Endothelial cell of umbilical vein (primary cell): ENCODE measurements around the gene STON2.

Experiments used
- EZH2 ChIP-seq: IDR thresholded peaks from 2 replicates; pipeline ENCODE4 v1.6.1; 2012; ENCODE audit warnings: borderline replicate concordance, low read depth, mild to moderate bottlenecking, moderate library complexity, low read length, inconsistent platforms; ENCODE audit not compliant: severe bottlenecking
- FOS ChIP-seq: IDR thresholded peaks from 2 replicates; pipeline ENCODE4 v1.6.1; 2011; ENCODE audit warnings: mild to moderate bottlenecking, low read length, moderate library complexity, borderline replicate concordance; ENCODE audit not compliant: insufficient read depth
- GATA2 ChIP-seq: IDR thresholded peaks from 2 replicates; pipeline ENCODE4 v1.7.0; 2011; ENCODE audit warnings: low read depth, mild to moderate bottlenecking, moderate library complexity, mixed read lengths, low read length; ENCODE audit not compliant: insufficient read length, insufficient read depth
- JUN ChIP-seq: IDR thresholded peaks from 2 replicates; pipeline ENCODE4 v1.6.1; 2011; ENCODE audit warnings: borderline replicate concordance, low read depth; ENCODE audit not compliant: insufficient read length, insufficient read depth
- MAX ChIP-seq: IDR thresholded peaks from 2 replicates; pipeline ENCODE4 v1.6.1; 2011; ENCODE audit not compliant: insufficient read depth, insufficient read length
- POLR2A ChIP-seq: IDR thresholded peaks from 2 replicates; pipeline ENCODE4 v1.6.1; 2012; ENCODE audit warnings: low read depth, mild to moderate bottlenecking, control low read depth, low read length
- TF ChIP-seq, protein P1 (sequence below), 2 donors: IDR thresholded peaks; 1 replicate in 1 of 2; 2 replicates in 1 of 2; pipeline ENCODE4 v1.5.1; 2011; ENCODE audit warnings: low read length in 2 of 2, mild to moderate bottlenecking in 2 of 2, moderate library complexity in 2 of 2, control low read depth in 1 of 2, inconsistent platforms in 1 of 2, low read depth in 1 of 2; ENCODE audit not compliant: insufficient read depth in 1 of 2; ENCODE audit errors: extremely low read depth in 1 of 2

GRCh38 chr14:81211844-81212243, 188.3 kb downstream of the STON2 start:
- TF ChIP-seq, protein P1, sequence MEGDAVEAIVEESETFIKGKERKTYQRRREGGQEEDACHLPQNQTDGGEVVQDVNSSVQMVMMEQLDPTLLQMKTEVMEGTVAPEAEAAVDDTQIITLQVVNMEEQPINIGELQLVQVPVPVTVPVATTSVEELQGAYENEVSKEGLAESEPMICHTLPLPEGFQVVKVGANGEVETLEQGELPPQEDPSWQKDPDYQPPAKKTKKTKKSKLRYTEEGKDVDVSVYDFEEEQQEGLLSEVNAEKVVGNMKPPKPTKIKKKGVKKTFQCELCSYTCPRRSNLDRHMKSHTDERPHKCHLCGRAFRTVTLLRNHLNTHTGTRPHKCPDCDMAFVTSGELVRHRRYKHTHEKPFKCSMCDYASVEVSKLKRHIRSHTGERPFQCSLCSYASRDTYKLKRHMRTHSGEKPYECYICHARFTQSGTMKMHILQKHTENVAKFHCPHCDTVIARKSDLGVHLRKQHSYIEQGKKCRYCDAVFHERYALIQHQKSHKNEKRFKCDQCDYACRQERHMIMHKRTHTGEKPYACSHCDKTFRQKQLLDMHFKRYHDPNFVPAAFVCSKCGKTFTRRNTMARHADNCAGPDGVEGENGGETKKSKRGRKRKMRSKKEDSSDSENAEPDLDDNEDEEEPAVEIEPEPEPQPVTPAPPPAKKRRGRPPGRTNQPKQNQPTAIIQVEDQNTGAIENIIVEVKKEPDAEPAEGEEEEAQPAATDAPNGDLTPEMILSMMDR (IDR thresholded peaks at IDR 0.05; ENCODE audit: extremely low read depth in 1 of 2, insufficient read depth in 1 of 2, low read depth in 1 of 2, low read length in 2 of 2) = peak; percentile 17 to 26
- TF ChIP-seq JUN (no peak), POLR2A (no peak), FOS (no peak), GATA2 (no peak), EZH2 (no peak), MAX (no peak)
